ENCODE measurements around the gene DAB2IP. TPM values are rescaled to one million over a fixed set of nuclear protein-coding genes. Genes with fewer than 3 reads are reported as not detected.

The DAB2IP gene
- total and polyA plus RNA-seq, 8 donors: 17.5 to 303 (median 45.6) TPM

DNA sequence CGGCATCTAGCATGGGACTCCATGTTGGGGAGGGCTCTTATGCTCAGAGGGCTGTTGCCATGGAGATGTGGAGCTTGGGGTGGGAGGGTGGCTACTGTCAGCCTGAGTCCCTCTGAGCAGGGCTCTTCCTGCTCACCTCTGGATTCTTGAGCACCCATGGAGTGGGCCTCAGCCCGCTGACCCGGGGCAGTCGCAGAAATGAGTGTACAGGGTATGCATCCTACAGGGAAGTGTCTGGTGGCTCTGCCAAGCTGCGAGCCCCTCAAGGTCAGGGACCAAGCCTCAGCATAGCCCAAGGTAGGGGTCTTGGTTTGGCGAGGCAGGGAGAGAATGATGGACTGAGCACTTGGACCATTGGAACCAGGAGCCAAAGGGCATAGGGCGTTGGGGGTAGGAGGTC lies 104.1 kb downstream of the DAB2IP start:
- no peak for DNase-seq
- Histone ChIP-seq H3K36me3 (peaks cover 22 to 38% (median 36%) of the 10 kb centered on the region in 4 donors), H3K4me1 (peaks cover 58 to 71% (median 65%) of the 10 kb centered on the region in 4 donors), H3K4me3 (no peak overlapping the region), H3K27ac (peak overlapping the region in 2 of 5 donors; percentile 93), H3K27me3 (no peaks in the 10 kb centered on the region), H3K9me3 (no peaks in the 10 kb centered on the region)
- intact Hi-C loops (cut with DNase I; ENCODE audit: low total_unique reads): no loop called here
- 88 to 96% (median 93%) methylated on average over 6 to 7 of the region's 7 CpGs for WGBS, 5 donors
- TF ChIP-seq POLR2AphosphoS5 (IDR thresholded peaks at IDR 0.05) (no peak), POLR2A (IDR thresholded peaks at IDR 0.05) (no peak), EP300 (IDR thresholded peaks at IDR 0.05) (no peak)
- TF ChIP-seq, protein P1, sequence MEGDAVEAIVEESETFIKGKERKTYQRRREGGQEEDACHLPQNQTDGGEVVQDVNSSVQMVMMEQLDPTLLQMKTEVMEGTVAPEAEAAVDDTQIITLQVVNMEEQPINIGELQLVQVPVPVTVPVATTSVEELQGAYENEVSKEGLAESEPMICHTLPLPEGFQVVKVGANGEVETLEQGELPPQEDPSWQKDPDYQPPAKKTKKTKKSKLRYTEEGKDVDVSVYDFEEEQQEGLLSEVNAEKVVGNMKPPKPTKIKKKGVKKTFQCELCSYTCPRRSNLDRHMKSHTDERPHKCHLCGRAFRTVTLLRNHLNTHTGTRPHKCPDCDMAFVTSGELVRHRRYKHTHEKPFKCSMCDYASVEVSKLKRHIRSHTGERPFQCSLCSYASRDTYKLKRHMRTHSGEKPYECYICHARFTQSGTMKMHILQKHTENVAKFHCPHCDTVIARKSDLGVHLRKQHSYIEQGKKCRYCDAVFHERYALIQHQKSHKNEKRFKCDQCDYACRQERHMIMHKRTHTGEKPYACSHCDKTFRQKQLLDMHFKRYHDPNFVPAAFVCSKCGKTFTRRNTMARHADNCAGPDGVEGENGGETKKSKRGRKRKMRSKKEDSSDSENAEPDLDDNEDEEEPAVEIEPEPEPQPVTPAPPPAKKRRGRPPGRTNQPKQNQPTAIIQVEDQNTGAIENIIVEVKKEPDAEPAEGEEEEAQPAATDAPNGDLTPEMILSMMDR (IDR thresholded peaks at IDR 0.05): no peak

DNA sequence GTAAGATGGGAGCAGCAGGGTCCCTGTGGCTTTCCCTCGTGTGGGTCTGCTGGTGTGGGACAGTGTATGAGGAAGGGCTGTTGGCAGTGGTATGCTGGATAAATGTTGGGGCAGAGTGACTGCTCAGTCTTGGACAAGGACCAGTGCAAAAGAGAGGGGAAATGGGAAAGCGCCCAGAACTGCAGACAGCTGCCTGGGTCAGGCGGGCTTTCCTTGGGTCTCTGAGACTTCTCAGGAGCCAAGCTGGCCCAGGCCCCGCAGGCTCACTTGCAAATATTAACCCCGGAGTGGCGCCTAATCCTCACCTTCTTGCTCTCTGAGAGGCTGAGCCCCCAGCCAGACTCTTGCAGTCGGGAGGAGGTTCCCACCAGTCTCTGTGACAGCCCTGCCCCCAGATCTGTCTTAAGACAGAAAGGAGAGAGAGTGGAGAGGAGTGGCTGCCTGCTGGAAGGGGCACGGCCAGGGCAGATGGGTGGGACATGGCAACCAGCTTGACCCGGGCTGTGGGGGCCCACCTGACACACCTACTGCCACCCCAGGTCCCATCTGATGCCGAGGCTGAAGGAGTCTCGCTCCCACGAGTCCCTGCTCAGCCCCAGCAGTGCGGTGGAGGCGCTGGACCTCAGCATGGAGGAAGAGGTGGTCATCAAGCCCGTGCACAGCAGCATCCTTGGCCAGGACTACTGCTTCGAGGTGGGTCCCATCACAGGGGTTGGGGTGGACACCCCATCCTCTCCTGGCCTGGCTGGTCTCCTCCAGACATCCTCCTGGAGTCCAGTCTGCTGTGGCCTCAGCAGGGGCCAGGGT lies 105.2 kb downstream of the DAB2IP start:
- Histone ChIP-seq H3K4me1 (peaks cover 47 to 60% (median 54%) of the 10 kb centered on the region in 4 donors), H3K4me3 (no peak overlapping the region), H3K27me3 (no peaks in the 10 kb centered on the region), H3K27ac (peak overlapping the region in 1 of 5 donors; percentile 29), H3K9me3 (no peaks in the 10 kb centered on the region), H3K36me3 (peaks cover 33 to 49% (median 47%) of the 10 kb centered on the region in 4 donors)
- no peak for TF ChIP-seq POLR2AphosphoS5 (IDR thresholded peaks at IDR 0.05)
- TF ChIP-seq EP300 (IDR thresholded peaks at IDR 0.05): no peak
- TF ChIP-seq POLR2A (IDR thresholded peaks at IDR 0.05): no peak
- TF ChIP-seq, protein P1 (IDR thresholded peaks at IDR 0.05): no peak
- intact Hi-C loops (cut with DNase I; ENCODE audit: low total_unique reads): no loop called here
- 42 to 70% (median 57%) methylated on average over 11 to 16 of the region's 16 CpGs for WGBS, 5 donors
- no peak for DNase-seq

DNA sequence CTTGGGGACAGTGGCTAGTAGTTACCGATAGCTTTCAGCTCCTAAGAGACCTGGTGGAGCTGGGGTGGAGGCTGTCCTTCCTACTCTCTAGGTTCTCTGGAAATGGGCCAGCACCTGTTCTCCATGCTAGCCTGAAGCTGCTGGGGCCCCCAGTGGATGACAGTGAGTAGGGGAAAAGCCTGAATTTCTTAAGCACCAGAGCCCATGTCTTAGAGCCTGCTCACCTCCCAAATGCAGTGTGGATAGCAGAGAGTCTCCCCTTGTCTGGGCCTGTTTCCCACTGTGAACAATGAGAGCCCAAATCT lies 105.8 kb downstream of the DAB2IP start:
- TF ChIP-seq, protein P1 (IDR thresholded peaks at IDR 0.05): no peak
- TF ChIP-seq EP300 (IDR thresholded peaks at IDR 0.05) (no peak), POLR2A (IDR thresholded peaks at IDR 0.05) (no peak), POLR2AphosphoS5 (IDR thresholded peaks at IDR 0.05) (no peak)
- Histone ChIP-seq H3K4me1 (peaks cover 42 to 54% (median 49%) of the 10 kb centered on the region in 4 donors), H3K9me3 (no peaks in the 10 kb centered on the region), H3K36me3 (peaks cover 36 to 54% (median 52%) of the 10 kb centered on the region in 4 donors), H3K27me3 (no peaks in the 10 kb centered on the region), H3K27ac (peak overlapping the region in 1 of 5 donors; percentile 29), H3K4me3 (no peak overlapping the region)
- DNase-seq: no peak
- 50 to 93% (median 70%) methylated on average over 1 of the region's 1 CpG for WGBS, 5 donors
- intact Hi-C loops (cut with DNase I; ENCODE audit: low total_unique reads): no loop called here

DNA sequence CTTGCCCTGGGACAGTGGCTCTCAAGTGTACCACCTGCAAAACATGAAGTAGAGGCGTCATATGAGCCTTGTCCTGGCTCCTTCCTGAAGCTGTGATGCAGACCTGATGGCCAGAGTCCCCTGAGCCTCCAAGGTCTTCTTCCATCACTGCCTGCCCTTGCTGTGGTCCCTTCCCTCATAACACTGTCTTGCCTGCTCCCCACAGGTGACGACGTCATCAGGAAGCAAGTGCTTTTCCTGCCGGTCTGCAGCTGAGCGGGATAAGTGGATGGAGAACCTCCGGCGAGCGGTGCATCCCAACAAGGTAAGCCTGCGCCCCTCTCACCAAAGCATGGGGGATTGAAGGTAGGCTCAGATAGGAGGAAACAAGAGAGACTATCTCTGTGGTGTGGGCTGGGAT lies 107.3 kb downstream of the DAB2IP start:
- 75 to 85% (median 83%) methylated on average over 9 of the region's 9 CpGs for WGBS, 5 donors
- TF ChIP-seq, protein P1 (IDR thresholded peaks at IDR 0.05): no peak
- no peak for TF ChIP-seq POLR2AphosphoS5 (IDR thresholded peaks at IDR 0.05)
- peaks cover 44 to 69% (median 67%) of the 10 kb centered on the region in 4 donors for H3K36me3 ChIP-seq

More for the DNA sequence above, 107.3 kb downstream of the DAB2IP start:
- intact Hi-C loops (cut with DNase I; ENCODE audit: low total_unique reads): no loop called here
- H3K27ac ChIP-seq: no peak overlapping the region
- no peak for DNase-seq
- peaks cover 29 to 46% (median 37%) of the 10 kb centered on the region in 4 donors for H3K4me1 ChIP-seq
- H3K9me3 ChIP-seq: no peaks in the 10 kb centered on the region
- H3K4me3 ChIP-seq: no peak overlapping the region
- H3K27me3 ChIP-seq: no peaks in the 10 kb centered on the region

Data from stomach (tissue), 9 donors.